Stimulated activated naive CD4-positive, alpha-beta T cell (primary cell): ENCODE data around the gene TSEN34.
"Not testable (repeated sequence)": the region's sequence is repeated elsewhere in the genome, so short reads cannot be mapped to it uniquely, and the experiment has no call there.

Source experiments
- DNase-seq, 6 experiments: peaks; one replicate each; lab custom pipeline; 2025; lab: John Stamatoyannopoulos, UW

The TSEN34 gene

DNA sequence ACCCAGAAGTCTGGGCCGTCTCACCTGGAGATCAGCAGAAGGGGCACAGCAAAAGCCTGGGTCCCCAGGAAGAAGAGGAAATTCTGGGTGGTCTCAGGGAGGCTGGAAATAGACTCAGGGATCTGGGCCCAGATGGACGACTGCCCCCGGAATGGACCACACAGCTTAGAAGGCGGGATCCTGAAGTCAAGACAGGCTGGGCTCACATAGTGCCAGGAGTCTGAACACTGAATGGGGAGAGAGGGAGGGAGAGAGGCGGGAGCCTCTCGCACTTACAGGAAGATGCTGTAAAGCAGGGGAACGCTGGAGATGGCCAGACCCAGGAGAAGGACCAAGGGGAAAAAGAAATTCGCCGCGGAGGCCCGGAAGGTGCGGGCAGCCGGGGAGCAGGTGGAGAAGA lies 30.3 kb upstream of the TSEN34 start:
- no peak for DNase-seq

DNA sequence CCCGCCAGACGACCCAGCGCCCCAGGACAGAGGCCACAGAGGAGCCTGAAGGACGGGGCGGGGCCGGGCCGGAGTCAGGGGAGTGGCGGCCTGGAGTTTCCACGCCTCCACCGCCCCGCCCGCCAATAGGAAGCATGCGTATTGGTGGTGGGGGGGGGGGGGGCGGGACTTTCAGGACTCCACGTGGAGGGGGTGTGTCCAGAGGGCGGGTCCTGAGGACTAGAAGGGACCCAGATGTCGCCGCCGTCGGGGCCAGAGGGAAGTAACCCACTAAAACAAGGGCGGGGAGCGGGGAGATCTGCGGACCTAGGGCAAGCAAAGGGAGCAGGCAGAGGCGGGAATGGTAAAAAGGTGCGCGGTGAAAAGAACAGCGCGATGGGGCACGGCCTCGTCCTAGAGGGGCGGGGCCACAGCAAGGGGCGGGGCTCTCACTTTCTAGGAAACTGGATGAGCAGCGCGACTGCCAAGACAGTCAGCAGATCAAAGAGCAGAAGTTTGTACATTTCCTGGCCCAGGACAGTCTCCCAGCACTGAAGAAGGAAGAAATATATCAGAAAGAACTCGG lies 28.8 kb upstream of the TSEN34 start:
- peak; percentile 72 to 93 (median 84) for DNase-seq

DNA sequence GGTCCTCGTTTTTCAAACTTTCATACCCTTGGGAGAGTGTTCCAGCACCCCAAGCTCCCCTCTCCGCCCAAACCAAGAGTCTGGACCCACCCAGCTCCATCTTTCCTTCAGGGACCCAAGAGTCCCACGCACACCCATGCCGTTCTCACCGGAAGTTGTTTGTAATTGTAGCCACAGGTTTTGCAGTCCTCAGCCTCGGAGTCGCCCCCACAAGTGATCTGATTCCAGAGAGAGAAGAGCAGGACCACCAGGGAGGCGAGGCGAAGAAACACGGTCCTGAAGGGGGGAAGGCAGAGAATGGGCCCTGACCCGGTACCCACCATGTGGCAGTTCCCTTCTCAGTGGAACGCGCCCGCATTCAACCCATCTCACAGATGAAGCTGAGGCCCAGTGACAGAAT lies 28.2 kb upstream of the TSEN34 start:
- no peak for DNase-seq

DNA sequence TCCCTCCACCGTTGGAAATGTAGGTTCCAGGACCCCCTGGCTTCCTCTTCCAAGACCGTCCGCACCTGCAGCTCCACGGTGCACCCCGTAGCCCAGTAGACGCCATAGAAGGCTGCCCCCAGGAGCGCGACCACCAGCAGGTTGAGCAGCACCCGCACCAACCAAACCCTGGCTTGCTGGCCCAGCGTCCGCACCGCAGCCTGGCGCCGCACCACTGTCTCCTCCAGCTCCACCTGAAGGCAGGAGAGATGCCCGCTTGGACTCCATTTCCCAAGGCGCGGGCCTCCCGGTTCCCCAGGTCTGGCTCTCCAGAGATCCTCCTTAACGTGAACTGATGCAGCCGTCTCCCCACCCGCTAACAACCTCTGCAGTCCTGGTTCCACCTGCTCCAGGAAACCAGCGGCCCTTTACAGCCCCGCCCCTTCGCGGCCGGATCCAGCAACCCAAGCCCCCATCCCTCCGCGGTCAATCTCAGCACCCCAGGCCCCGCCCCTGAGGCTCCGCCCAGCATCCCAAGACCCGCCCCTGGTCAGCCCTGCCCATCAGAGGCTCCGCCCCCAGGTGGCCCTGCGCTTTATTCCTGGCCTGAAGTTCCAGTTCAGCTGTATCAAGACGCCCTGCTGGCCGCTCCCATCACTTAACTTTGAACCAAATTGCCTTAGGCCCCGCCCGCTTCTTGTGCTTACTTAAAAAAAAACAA lies 26.6 kb upstream of the TSEN34 start:
- DNase-seq, result peak in 4 of 6 experiments; percentile 14 to 40 (median 21)

DNA sequence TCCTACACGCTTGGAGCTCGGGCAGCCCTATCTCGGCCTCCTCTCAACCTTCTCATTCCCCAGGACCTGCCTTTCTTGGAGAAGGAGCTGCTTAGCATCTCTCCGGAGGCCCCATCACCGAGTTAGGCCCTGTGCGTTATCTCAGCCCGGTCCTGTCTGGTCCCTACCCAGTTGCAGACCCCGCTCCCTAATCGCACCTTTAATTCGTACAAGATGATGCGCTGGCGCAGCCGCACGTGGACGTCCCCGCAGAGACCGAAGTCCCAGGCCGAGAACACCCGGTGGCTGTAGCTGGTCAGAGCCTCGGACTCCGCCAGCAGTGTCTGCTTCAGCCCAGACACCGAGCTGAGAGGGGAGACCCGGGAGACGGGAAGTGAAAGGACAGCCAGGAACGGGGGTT lies 25.9 kb upstream of the TSEN34 start:
- no peak for DNase-seq

DNA sequence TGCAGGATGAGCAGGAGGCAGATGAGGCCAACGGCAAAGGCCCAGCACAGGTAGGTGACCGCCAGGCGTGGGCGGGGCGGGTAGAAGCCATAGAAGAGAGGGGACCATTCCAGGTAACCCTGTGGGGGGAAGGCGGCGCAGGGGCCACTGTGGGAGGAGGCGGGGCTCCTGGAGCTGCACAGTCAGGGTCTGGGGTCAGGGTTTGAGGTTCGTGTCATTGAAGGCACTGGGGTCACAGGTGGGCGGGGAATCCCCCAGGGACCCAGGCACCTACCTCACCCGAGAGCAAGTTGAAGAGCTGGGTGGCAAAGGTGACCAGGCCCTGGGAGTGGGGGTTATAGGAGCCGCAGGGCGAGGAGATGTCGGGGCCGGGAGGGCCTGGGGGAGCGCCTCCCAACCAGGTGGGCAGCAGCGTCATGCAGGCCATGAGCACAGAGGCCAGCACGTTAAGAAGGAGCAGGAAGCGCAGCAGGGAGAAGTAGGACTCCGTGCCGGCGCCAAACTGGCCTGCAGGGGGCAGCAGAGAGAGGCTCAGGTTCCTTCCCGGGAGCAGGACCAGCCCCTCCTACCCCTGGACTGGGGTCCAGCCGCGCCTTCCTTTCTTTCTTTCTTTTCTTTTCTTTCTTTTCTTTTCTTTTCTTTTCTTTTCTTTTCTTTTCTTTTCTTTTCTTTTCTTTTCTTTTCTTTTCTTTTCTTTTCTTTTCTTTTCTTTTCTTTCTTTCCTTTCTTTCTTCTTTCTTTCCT lies 22.8 kb upstream of the TSEN34 start:
- peak; percentile 56 to 87 (median 84) for DNase-seq

DNA sequence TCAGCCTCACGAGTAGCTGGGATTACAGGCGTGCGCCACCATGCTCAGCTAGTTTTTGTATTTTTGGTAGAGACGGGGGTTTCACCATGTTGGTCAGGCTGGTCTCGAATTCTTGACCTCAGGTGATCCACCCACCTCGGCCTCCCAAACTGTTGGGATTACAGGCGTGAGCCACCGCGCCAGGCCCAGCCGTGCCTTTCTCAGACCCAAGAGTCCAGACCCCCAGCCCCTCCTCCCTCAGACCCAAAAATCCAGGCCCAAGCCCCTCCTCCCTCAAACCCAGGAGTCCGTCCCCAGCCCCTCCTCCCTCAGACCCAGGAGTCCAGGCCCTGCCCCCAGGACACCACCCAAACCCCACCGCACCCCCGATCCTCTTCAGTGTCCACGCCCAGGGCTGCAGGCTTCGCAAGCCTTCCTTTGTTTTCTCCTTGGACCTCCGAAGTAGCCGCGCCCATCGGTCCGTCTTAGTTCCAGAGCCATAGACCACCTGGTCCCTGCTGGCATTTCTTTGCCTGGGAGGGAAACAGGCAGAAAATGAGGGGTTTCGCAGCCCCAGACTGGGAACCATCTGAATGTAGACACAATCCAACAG lies 21.9 kb upstream of the TSEN34 start:
- no peak for DNase-seq

DNA sequence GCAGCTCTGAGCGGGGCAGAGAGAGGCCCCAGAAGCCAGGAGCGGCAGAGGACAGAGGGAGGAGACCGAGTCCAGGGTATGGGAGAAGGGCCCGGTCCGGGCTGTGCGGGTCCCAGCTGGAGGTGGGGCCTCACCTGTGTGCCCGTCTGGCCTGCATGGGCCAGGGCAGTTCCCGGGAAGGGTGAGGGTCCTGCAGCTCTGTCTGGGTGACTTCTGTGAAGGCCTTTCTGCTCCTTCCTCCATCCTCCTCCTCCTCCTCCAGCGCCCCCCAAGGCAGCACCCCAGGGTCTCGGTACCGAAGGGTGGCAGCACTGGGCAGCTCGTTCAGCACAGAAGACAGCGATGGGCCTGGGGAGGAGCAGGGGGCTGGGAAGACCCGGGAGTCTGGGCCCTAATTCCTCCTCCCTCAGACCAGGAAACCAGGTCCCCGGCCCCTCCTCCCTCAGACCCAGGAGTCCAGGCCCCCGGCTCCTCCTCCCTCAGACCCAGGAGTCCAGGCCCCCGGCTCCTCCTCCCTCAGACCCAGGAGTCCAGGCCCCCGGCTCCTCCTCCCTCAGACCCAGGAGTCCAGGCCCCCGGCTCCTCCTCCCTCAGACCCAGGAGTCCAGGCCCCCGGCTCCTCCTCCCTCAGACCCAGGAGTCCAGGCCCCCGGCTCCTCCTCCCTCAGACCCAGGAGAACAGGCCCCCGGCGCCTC lies 19.2 kb upstream of the TSEN34 start:
- not testable (repeated sequence) for DNase-seq

DNA sequence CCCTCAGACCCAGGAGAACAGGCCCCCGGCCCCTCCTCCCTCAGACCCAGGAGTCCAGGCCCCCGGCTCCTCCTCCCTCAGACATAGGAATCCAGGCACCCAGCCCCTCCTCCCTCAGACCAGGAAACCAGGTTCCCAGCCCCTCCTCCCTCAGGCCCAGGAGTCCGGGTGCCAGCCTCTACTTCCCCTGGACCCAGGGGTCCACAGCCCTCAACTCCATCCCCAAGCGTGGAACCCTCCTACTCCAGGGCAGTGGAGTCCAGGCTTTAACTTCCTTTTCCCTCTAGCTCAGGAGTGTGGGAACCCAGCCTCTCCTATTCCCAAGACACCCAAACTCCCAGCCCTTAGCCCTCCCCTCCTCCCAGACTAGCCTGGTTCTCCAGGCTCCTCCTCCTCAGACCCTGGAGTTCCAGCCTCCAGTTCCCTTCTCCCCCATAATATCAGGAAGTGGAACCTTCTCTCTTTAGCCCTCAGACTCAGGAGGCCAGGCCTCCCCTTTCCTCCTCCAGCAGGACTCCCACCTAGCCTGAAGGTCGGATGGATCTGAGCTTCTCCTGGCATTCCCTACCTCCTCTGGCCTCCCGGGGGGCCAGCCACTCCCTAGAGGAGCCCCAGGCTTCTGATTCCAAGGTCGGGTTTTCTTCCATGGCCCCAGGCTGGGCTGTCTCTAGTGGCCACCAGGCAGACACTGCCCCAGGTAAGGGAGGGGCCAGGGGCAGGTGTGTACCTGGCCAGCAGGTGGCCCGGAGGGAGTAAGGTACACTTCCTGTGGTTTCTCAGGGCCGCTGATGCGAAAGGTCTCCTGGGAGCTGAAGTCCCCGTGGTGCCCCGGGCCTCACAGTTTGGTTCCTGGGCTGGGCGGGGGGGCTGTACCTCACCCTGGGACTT lies 18.4 kb upstream of the TSEN34 start, which contains the start of gene TMC4:
Gene TMC4 (minus strand): TSS at position 690 of the 888 bp plus-strand sequence. CDS start 43 bp downstream, at position 647.
- DNase-seq, result no peak

DNA sequence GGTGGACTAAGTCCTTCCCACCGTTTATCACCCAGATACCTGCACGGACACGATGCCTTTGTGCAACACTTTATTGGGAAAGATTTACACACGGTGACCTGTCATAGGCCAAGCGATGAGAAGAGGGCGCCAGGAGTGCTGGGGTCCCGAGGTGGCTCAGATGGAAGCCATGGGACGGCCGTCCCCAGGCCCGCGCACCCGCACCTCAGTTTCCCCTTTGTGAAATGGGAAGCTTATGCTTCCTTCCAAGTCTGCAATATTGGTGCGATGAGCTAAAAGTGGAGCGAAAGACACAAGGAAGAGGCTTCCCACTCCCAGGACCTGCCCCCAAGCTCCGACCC lies 17.8 kb upstream of the TSEN34 start:
- no peak for DNase-seq

DNA sequence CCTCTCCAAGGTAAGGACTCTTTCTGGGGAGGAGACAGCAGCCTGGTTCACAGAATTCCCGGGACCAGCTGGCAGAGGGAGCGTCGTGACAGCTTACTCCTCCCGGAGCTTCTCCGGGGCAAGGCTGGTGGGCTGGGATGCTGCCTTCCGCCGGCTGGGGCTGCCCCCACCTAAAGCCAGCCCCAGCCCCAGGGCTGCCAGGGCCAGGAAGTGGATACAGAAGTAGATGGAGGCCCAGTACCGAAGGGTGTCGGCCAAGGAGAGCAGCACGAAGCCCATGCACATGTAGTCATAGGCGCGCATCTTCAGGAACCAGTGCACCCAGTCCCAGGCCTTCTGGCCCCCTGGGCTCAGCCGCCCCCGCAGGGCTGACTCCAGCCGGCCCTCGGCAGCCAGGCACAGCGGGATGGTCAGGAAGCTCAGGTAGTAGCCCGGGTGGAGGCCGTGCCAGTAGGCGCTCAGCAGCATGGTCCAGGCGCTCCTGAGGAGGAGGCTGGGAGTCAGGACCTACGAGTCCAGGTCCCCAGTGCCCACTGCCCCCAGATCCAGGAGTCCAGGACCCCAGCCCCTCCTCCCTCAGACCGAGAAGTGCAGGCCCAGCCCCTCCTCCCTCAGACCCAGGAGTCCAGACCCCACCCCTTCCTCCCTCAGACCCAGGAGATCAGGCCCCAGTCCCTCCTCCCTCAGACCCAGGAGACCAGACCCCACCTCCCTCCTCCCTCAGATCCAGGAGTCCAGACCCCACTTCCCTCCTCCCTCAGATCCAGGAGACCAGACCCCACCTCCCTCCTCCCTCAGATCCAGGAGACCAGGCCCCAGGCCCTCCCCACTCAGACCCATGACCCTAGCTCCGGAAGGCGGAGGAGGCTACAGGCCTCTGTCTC lies 16.9 kb upstream of the TSEN34 start:
- no peak for DNase-seq

DNA sequence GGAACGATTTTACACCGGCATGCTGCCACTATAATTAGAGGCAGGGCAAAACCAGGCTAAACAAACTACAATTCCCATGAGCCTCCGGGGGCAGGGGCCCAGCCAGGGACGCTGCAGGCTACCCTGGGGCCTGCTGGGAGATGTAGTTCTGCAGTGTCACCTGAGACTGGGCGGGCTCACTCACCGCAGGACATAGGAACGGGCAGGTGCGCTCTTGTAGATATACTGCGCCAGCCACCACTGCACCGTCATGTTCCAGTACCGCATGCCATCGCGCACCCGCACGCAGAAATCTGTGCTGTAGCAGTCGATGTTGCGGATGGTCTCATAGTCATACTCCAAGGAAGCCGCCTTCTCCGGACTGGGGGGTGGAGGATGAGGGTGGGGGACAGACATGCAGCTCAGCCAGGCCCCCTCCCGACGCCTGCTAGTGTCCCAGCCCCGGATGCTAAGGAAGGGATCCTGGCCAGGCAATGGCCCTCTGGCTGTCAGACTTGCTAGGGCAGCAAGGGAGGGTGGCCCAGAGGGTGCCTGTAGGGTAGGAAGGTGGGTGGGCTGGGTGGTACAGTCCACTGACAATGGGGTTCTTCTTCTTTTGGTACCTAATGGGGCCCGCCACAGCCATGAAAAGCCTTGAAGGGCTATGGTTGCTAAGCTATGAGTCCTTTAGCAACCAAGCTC lies 12.4 kb upstream of the TSEN34 start:
- DNase-seq, result peak; percentile 5 to 46 (median 32)

DNA sequence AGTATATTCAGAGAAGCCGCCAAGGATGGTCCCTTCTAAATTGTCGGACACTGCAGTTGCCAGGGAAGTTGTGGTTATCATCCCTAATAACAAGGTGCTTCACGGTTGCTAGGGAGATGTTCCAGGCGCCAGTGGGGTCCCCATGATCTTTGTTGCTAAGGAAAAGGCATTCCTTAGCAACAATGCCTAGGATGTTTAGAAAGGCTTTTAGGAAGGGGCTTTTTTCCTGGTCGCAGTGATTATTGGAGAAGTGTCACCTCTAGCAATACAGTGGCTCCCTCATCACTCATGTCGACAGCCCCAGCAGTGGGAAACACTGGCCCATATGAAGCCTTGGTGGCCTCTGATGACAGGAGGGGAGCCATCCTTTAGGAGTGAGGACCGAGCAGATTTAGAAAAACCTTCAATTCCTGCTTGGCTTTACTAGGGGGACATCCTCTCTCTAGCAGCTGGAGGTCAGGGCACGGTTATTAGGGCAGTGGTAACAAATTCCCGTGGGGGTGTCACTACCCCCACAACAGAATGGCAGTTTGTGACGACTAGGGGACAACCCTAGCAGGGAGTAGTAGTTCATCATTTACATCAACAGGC lies 11.8 kb upstream of the TSEN34 start:
- DNase-seq, result no peak

DNA sequence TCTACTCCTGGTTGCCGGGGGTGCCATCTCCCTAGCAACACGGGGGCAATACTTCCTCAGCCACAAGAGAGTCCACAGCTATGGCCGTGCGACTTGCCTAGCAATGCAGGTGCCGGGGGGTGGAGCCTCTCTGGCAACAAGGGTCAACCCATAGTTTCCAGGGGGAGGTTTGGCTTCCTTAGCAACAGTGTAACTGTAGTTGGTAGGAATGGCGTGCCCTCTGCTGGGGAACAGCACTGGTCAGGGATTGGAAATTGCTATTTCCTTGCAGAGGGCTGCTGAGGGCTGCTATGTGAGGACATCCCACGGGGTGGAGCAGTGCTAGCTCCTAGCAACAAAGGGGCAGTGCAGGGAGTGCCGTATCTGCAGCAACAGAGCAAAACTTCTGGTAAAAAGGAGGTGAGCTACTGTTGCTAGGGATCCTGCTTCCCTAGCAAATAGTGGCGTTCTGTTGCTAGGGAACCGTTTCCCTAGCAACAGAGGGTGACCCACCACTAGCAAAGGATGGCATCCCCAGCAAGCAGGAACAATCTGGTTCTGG lies 11.1 kb upstream of the TSEN34 start:
- DNase-seq, result no peak

DNA sequence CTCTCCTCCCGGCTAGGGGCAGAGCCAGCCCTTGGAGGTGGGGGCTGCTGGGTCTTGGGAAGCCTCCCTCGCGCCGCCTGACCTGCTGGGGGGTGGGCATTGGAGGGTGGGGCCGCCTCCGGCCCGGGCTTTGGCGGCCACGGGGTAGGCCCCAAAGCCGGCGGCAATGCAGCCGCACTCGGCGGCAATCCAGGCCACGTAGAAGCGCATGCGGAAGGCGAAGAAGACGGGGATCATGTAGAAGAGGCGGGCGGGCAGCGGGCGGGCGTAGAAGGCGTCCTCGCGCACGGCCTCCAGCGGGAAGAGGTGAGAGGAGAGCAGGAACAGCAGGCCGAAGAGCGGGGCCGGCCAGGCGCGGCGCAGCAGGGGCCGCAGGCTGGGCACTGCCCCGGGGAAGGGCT lies 10.4 kb upstream of the TSEN34 start:
- DNase-seq, result no peak

DNA sequence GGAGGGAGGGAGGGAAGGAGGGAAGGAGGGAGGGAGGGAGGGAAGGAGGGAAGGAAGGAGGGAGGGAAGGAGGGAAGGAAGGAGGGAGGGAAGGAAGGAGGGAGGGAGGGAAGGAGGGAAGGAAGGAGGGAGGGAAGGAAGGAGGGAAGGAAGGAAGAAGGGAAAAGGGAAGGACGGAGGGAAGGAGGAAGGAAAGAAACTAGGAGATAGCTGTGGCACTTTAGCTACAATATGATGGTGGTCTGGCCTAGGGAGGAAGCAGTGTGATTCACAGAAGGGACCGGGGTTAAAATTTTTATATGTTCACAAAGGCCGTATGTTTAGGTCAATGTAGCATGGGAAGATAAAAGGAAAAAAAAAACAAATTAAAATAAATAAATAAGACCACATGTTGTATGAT lies 9.2 kb upstream of the TSEN34 start:
- DNase-seq, result not testable (repeated sequence)

DNA sequence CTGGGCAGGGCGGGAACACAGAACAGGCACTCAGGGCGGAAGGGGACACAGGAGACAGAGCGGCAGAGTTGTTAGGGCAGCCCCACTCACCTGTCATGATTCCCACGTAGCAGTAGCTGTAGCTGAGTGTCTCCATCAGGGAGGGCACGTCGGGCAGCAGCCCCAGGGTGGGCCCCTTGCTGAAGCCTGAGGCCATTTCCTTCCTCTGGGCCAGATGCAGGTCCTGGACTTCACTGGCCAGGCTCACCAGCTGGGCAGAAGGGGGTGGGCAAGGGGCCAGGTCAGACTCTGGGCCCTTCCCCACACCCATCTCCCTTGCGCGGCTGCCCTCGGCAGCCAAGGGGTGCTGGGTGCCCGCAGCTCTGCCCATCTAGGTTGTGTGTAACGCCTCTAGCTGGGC lies 7.7 kb upstream of the TSEN34 start:
- DNase-seq, result no peak

DNA sequence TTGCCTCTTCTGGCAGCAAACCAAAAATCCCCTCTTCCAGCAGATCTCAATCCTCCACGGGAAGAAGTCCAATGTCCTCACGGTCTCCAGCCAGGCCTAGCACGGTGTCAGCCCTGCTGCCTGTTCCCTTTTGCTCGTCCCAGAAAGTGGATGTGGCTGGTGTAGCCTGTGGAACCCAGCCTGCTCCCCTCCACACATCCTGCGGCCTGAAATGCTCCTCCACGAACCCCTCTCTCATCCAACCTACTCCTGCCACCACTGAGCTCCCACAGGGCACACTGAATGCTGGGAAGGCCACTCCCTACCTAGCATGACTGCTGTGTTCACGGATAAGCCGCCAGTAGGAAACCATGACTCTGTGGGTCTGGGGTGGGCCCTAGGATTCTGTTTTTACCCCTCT lies 4.8 kb upstream of the TSEN34 start:
- DNase-seq, result no peak

DNA sequence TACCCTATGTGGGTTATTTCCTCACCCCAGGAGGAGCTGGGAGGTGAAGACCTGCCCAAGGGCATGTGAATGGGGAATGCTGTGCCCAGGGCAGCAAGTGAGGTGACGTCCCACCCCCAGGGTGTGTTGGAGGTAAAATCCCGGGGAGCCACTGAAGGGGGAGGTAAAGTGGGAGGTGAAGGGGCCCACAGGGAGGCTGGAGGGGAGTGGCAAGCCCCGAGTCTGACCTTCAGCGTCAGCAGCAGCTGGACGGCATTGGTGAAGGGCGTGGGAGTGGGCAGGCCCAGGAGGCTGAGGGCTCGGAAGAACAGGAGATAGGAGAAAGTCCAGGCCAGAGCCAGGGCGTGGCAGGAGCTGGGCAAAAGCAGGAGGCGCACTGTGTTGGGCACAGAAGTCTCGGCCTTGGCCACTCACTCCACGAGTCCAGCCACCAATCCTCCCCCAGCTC lies 4.2 kb upstream of the TSEN34 start:
- DNase-seq, result no peak
